Fibroblast of lung (primary cell): ENCODE results near the gene SIPA1L3.

Experiments used
- CTCF ChIP-seq, 2 donors: IDR thresholded peaks in 1 of 2; conservative IDR thresholded peaks in 1 of 2; 1 replicate in 1 of 2; 2 replicates in 1 of 2; pipeline ENCODE4 v1.5.1; 2011 to 2012; ENCODE audit warnings: low read length in 2 of 2, control low read depth in 1 of 2, inconsistent platforms in 1 of 2, low read depth in 1 of 2, mild to moderate bottlenecking in 1 of 2
- EZH2 ChIP-seq: IDR thresholded peaks from 2 replicates; pipeline ENCODE4 v1.5.1; 2012; ENCODE audit warnings: low read length, control low read depth, mild to moderate bottlenecking; ENCODE audit errors: missing control alignments

DNA sequence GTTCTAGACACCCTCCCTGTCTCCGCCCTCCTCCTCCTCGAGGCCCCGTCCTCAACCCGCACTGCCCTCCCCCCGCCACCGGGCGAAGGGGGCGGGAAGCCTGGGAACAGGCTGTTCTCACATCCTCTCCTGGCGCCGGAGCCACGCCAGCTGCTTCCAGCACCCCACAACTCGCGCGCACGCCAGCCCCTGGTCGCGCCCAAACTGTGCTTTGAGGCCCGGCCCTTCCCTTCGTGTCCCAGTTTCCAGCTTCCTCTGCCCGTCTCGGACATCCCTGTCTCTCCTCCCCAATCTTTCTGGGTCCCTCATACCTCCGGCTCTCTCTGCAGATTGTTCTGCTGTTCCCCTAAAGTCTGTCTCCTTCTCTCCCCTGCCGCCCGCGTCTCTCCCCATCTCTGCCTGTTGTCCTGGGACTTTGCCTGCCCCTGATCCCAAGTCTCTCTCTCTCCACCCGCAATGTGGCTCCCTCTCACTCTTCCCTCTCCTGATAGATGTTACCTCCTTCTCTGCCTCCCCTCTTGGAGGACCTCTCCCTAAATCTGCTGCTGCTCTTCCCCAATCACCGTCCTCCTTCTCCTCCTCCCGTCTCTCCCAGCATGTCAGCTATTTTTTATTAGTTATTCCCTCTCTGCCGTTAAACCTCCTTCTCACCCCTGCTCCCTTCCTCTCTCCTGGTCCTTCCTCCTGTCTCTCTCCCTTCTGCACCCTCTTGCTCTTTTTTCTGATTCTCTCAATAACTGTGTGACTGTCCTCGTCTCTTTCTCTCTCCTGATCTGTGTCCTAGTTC lies 302.9 kb downstream of the SIPA1L3 start:
- no peak for TF ChIP-seq CTCF (conservative IDR thresholded peaks at IDR 0.05 in 1 of 2, IDR thresholded peaks at IDR 0.05 in 1 of 2; ENCODE audit: low read depth in 1 of 2, low read length in 2 of 2)
- TF ChIP-seq EZH2, result no peak
